HEK293T (cell line): Measurements from ENCODE around the gene LRRC8A.

Experiments
- ARNT ChIP-seq: fragments of 450-650 bp; IDR thresholded peaks from 2 replicates; pipeline ENCODE4 v1.6.1; 2017; ENCODE audit warnings: mild to moderate bottlenecking
- BHLHE40 ChIP-seq: fragments of 450-650 bp; IDR thresholded peaks from 2 replicates; pipeline ENCODE4 v1.6.1; 2016; ENCODE audit warnings: mild to moderate bottlenecking, moderate library complexity, borderline replicate concordance
- ELF4 ChIP-seq: fragments of 450-650 bp; IDR thresholded peaks from 2 replicates; pipeline ENCODE4 v1.6.1; 2017; ENCODE audit warnings: antibody characterized with exemption
- FOXA1 ChIP-seq: fragments of 450-650 bp; IDR thresholded peaks from 2 replicates; pipeline ENCODE4 v1.6.1; 2016; ENCODE audit warnings: mild to moderate bottlenecking
- FOXK2 ChIP-seq: fragments of 450-650 bp; IDR thresholded peaks from 2 replicates; pipeline ENCODE4 v1.6.1; 2016; ENCODE audit warnings: mild to moderate bottlenecking
- FOXM1 ChIP-seq: fragments of 450-650 bp; IDR thresholded peaks from 2 replicates; pipeline ENCODE4 v1.6.1; 2017; ENCODE audit warnings: mild to moderate bottlenecking, borderline replicate concordance
- L3MBTL2 ChIP-seq: fragments of 450-650 bp; conservative IDR thresholded peaks from 2 replicates; pipeline ENCODE4 v1.6.1; 2016; ENCODE audit warnings: mild to moderate bottlenecking
- LEF1 ChIP-seq: fragments of 450-650 bp; IDR thresholded peaks from 2 replicates; pipeline ENCODE4 v1.6.1; 2017; ENCODE audit warnings: mild to moderate bottlenecking, borderline replicate concordance
- NFRKB ChIP-seq: fragments of 450-650 bp; IDR thresholded peaks from 2 replicates; pipeline ENCODE4 v1.6.1; 2016; ENCODE audit warnings: mild to moderate bottlenecking, moderate library complexity
- PKNOX1 ChIP-seq: fragments of 450-650 bp; IDR thresholded peaks from 2 replicates; pipeline ENCODE4 v1.6.1; 2016
- SP1 ChIP-seq: fragments of 450-650 bp; IDR thresholded peaks from 2 replicates; pipeline ENCODE4 v1.6.1; 2017
- SUZ12 ChIP-seq: fragments of 450-650 bp; IDR thresholded peaks from 2 replicates; pipeline ENCODE4 v1.6.1; 2016; ENCODE audit warnings: mild to moderate bottlenecking
- TARDBP ChIP-seq: fragments of 450-650 bp; IDR thresholded peaks from 2 replicates; pipeline ENCODE4 v1.6.1; 2016

- no peak for TF ChIP-seq SP1
- TF ChIP-seq ARNT = no peak
- TF ChIP-seq FOXK2 = no peak
- TF ChIP-seq L3MBTL2 = no peak
- TF ChIP-seq BHLHE40 = no peak
- no peak for TF ChIP-seq SUZ12
- no peak for TF ChIP-seq FOXM1
- TF ChIP-seq LEF1 = no peak
- TF ChIP-seq TARDBP = no peak
- no peak for TF ChIP-seq NFRKB
- TF ChIP-seq ELF4 = no peak
- no peak for TF ChIP-seq FOXA1
- no peak for TF ChIP-seq PKNOX1
Measured at GRCh38 chr9:128877852-128878251, 4.1 kb upstream of the LRRC8A start.
